ENCODE data around the gene TMCO1.

TMCO1 gene

GRCh38 chr1:165742194-165742593, 26.5 kb downstream of the TMCO1 start:
- H3K9ac ChIP-seq = no peak overlapping the region
- H3K4me1 ChIP-seq (ENCODE audit: low read depth, poor library complexity, severe bottlenecking) = peaks cover 3% of the 10 kb centered on the region
- H3K27ac ChIP-seq = no peak overlapping the region
- H4K20me1 ChIP-seq (ENCODE audit: insufficient read depth) = no peaks in the 10 kb centered on the region
- no peaks in the 10 kb centered on the region for H3K27me3 ChIP-seq (ENCODE audit: insufficient read depth, low read depth)
- no peak overlapping the region for H3K4me3 ChIP-seq (IDR thresholded peaks at IDR 0.05; ENCODE audit: insufficient read depth, low read depth, low read length)
- TF ChIP-seq CTCF (conservative IDR thresholded peaks at IDR 0.05; ENCODE audit: low read depth, low read length) = no peak
- no peaks in the 10 kb centered on the region; the same call in 1 of the 2 replicates for H3K79me2 ChIP-seq (ENCODE audit: insufficient read depth, low read depth)
- H3K4me2 ChIP-seq = no peak overlapping the region
- H2AFZ ChIP-seq (ENCODE audit: low read depth) = no peak overlapping the region
- peaks cover 4% of the 10 kb centered on the region; the same call in 1 of the 2 replicates for H3K36me3 ChIP-seq (ENCODE audit: insufficient read depth)

GRCh38 chr1:165738794-165739193, 29.9 kb downstream of the TMCO1 start:
- Histone ChIP-seq H3K27me3 (ENCODE audit: insufficient read depth, low read depth) (no peaks in the 10 kb centered on the region), H3K79me2 (ENCODE audit: insufficient read depth, low read depth) (no peaks in the 10 kb centered on the region; the same call in 1 of the 2 replicates), H3K4me1 (ENCODE audit: low read depth, poor library complexity, severe bottlenecking) (peaks cover 3% of the 10 kb centered on the region), H3K27ac (no peak overlapping the region), H3K36me3 (ENCODE audit: insufficient read depth) (peaks cover 4% of the 10 kb centered on the region; the same call in 1 of the 2 replicates), H3K9ac (no peak overlapping the region), H2AFZ (ENCODE audit: low read depth) (no peak overlapping the region), H4K20me1 (ENCODE audit: insufficient read depth) (no peaks in the 10 kb centered on the region), H3K4me3 (IDR thresholded peaks at IDR 0.05; ENCODE audit: insufficient read depth, low read depth, low read length) (no peak overlapping the region), H3K4me2 (no peak overlapping the region)
- TF ChIP-seq CTCF (conservative IDR thresholded peaks at IDR 0.05; ENCODE audit: low read depth, low read length) = no peak

GRCh38 chr1:165737196-165737595, 31.5 kb downstream of the TMCO1 start:
- H3K9ac ChIP-seq = no peak overlapping the region
- no peak overlapping the region for H3K27ac ChIP-seq
- H4K20me1 ChIP-seq (ENCODE audit: insufficient read depth) = no peaks in the 10 kb centered on the region
- no peaks in the 10 kb centered on the region; the same call in 1 of the 2 replicates for H3K79me2 ChIP-seq (ENCODE audit: insufficient read depth, low read depth)
- H3K27me3 ChIP-seq (ENCODE audit: insufficient read depth, low read depth) = no peaks in the 10 kb centered on the region
- no peaks in the 10 kb centered on the region for H3K36me3 ChIP-seq (ENCODE audit: insufficient read depth)
- H3K4me2 ChIP-seq = no peak overlapping the region
- TF ChIP-seq CTCF (conservative IDR thresholded peaks at IDR 0.05; ENCODE audit: low read depth, low read length) = no peak
- no peak overlapping the region for H2AFZ ChIP-seq (ENCODE audit: low read depth)
- H3K4me3 ChIP-seq (IDR thresholded peaks at IDR 0.05; ENCODE audit: insufficient read depth, low read depth, low read length) = no peak overlapping the region
- peaks cover 3% of the 10 kb centered on the region for H3K4me1 ChIP-seq (ENCODE audit: low read depth, poor library complexity, severe bottlenecking)

GRCh38 chr1:165734906-165735305, 33.8 kb downstream of the TMCO1 start:
- no peak overlapping the region for H3K27ac ChIP-seq
- peaks cover 3% of the 10 kb centered on the region for H3K4me1 ChIP-seq (ENCODE audit: low read depth, poor library complexity, severe bottlenecking)
- no peak overlapping the region for H3K9ac ChIP-seq
- H3K36me3 ChIP-seq (ENCODE audit: insufficient read depth) = no peaks in the 10 kb centered on the region
- no peak overlapping the region for H3K4me3 ChIP-seq (IDR thresholded peaks at IDR 0.05; ENCODE audit: insufficient read depth, low read depth, low read length)
- no peaks in the 10 kb centered on the region for H4K20me1 ChIP-seq (ENCODE audit: insufficient read depth)
- no peak for TF ChIP-seq CTCF (conservative IDR thresholded peaks at IDR 0.05; ENCODE audit: low read depth, low read length)
- H2AFZ ChIP-seq (ENCODE audit: low read depth) = no peak overlapping the region
- H3K79me2 ChIP-seq (ENCODE audit: insufficient read depth, low read depth) = no peaks in the 10 kb centered on the region; the same call in 1 of the 2 replicates
- H3K27me3 ChIP-seq (ENCODE audit: insufficient read depth, low read depth) = no peaks in the 10 kb centered on the region
- no peak overlapping the region for H3K4me2 ChIP-seq
